Fibroblast of mammary gland (primary cell): Measurements from ENCODE around the gene KITLG.

Experiments
- DNase-seq: peaks from one replicate; pipeline ENCODE4 v3.0.0-alpha.2; 2010; ENCODE audit warnings: low read depth
- H3K4me3 ChIP-seq: 2 replicates; pipeline ENCODE4 v1.5.1; 2011; ENCODE audit warnings: low read depth, mild to moderate bottlenecking, low read length, moderate library complexity; ENCODE audit not compliant: control insufficient read depth
- CTCF ChIP-seq: conservative IDR thresholded peaks from 2 replicates; pipeline ENCODE4 v1.5.1; 2011; ENCODE audit warnings: low read depth, low read length, inconsistent platforms; ENCODE audit not compliant: control insufficient read depth, insufficient read depth

Gene KITLG

GRCh38 chr12:88572781-88573549, 7.3 kb downstream of the KITLG start:
- peak; percentile 40 for DNase-seq
- TF ChIP-seq CTCF: no peak
- H3K4me3 ChIP-seq: no peak overlapping the region

GRCh38 chr12:88571543-88571942, 8.7 kb downstream of the KITLG start:
- DNase-seq: peak; percentile 46
- H3K4me3 ChIP-seq: no peak overlapping the region
- TF ChIP-seq CTCF: no peak

- no peak for TF ChIP-seq CTCF
- DNase-seq: peak; percentile 80
Observed at GRCh38 chr12:88570103-88570502, 10.2 kb downstream of the KITLG start.

GRCh38 chr12:88566430-88566829, 13.8 kb downstream of the KITLG start:
- H3K4me3 ChIP-seq: no peak overlapping the region
- TF ChIP-seq CTCF: no peak
- no peak for DNase-seq

More at GRCh38 chr12:88570103-88570502, 10.2 kb downstream of the KITLG start:
- no peak overlapping the region for H3K4me3 ChIP-seq

- peak; percentile 76 for DNase-seq
Observed at GRCh38 chr12:88562846-88563582, 17.3 kb downstream of the KITLG start.

GRCh38 chr12:88562151-88562550, 18.1 kb downstream of the KITLG start:
- TF ChIP-seq CTCF: no peak
- no peak overlapping the region for H3K4me3 ChIP-seq
- no peak for DNase-seq

More at GRCh38 chr12:88562846-88563582, 17.3 kb downstream of the KITLG start:
- TF ChIP-seq CTCF: no peak
- no peak overlapping the region for H3K4me3 ChIP-seq
